Measurements from ENCODE around the gene GJD3.
A peak's percentile ranks its signal among the peaks of the same experiment; 100 is the strongest.

The GJD3 gene

GRCh38 chr17:40330850-40331470 lies 33.6 kb downstream of the GJD3 start:
- peaks cover 69% of the 10 kb centered on the region for H3K4me1 Mint-ChIP-seq
- no peaks in the 10 kb centered on the region for H3K9me3 Mint-ChIP-seq
- H3K4me3 Mint-ChIP-seq = peak overlapping the region in 1 of 3 experiments; percentile 45
- peak overlapping the region; percentile 65 to 96 (median 75) for H3K27ac Mint-ChIP-seq
- TF ChIP-seq CTCF (IDR thresholded peaks at IDR 0.05; ENCODE audit: unreplicated experiment in 3 of 3) = no peak
- H3K27me3 Mint-ChIP-seq (ENCODE audit: low read depth) = no peaks in the 10 kb centered on the region
- H3K36me3 Mint-ChIP-seq (ENCODE audit: low read depth) = peaks cover 24% of the 10 kb centered on the region

- Mint-ChIP-seq H3K4me1 (peaks cover 74% of the 10 kb centered on the region), H3K27ac (peak overlapping the region in 2 of 3 experiments; percentile 24 to 79), H3K36me3 (ENCODE audit: low read depth) (peaks cover 24% of the 10 kb centered on the region), H3K9me3 (no peaks in the 10 kb centered on the region), H3K27me3 (ENCODE audit: low read depth) (no peaks in the 10 kb centered on the region), H3K4me3 (peak overlapping the region in 1 of 3 experiments; percentile 20)
- TF ChIP-seq CTCF (IDR thresholded peaks at IDR 0.05; ENCODE audit: unreplicated experiment in 3 of 3) = no peak
Measured at GRCh38 chr17:40329839-40330794, 34.4 kb downstream of the GJD3 start.

- peak overlapping the region in 2 of 3 experiments; percentile 66 to 80 for H3K27ac Mint-ChIP-seq
- H3K4me1 Mint-ChIP-seq = peaks cover 75% of the 10 kb centered on the region
- peak overlapping the region in 1 of 3 experiments; percentile 17 for H3K4me3 Mint-ChIP-seq
- no peaks in the 10 kb centered on the region for H3K9me3 Mint-ChIP-seq
- peaks cover 20% of the 10 kb centered on the region for H3K36me3 Mint-ChIP-seq (ENCODE audit: low read depth)
- H3K27me3 Mint-ChIP-seq (ENCODE audit: low read depth) = no peaks in the 10 kb centered on the region
- TF ChIP-seq CTCF (IDR thresholded peaks at IDR 0.05; ENCODE audit: unreplicated experiment in 3 of 3) = no peak
Measured at GRCh38 chr17:40328386-40328766, 36.2 kb downstream of the GJD3 start.

DNA sequence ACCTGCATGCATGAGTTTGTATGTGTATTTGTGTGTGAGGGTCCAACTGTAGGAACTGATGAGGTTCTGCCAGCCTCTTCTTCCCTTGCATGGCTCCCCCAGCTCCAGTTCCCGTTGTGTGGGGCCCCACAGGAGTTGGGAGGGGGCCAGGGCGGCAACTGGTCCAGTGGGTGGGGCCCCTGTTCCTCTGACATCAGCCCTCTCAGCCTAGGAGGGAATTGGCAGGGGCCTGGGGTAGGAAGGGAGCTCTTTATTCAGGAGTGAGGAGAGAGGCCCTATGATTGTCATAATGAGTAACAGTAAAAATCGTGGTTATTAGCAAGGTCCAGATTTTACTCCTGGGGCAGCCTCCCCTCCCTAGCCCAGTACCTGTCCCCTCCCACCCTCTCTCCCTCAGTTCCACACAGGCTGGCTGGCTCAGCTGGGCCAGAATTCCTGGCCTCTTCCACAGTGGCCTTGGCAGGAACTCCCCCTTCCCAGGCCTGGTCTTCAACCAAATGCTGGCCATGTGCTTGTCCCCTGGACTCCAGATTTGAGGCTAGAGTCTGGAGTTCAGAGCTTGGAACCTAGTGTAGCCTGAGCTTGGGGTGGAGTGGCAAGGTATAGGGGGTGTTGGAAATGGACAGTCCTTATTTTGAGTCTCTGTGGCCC lies 36.7 kb downstream of the GJD3 start:
- peak overlapping the region in 1 of 3 experiments; percentile 34 for H3K4me3 Mint-ChIP-seq

DNA sequence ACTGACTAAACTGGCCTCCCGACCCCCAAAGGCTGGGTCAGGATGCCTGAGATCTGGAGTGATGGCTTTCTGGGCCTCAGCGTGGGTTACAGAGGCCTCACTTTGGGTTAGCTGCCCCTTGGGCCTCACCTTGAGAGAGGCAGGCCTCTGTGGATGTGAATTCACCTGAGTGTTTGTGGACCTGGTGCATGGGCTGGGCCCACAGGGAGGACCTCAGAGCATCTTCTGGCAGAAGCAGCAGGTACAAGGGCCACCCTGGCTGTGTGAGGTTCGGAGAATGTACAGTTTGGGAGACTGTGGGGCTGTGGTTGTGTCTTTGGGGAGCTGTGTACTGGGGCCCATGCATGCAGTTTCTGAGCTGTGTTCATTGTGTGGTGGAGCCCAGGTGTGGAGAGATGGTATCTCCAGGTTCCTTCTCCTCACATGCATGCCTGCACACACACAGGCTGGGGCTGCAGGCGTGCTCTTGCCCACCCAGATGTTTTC lies 37.2 kb downstream of the GJD3 start:
- Mint-ChIP-seq H3K27me3 (ENCODE audit: low read depth) (no peaks in the 10 kb centered on the region), H3K9me3 (no peaks in the 10 kb centered on the region), H3K4me1 (peaks cover 79% of the 10 kb centered on the region), H3K36me3 (ENCODE audit: low read depth) (peaks cover 12% of the 10 kb centered on the region), H3K27ac (peak overlapping the region; percentile 54 to 84 (median 80)), H3K4me3 (peak overlapping the region in 1 of 3 experiments; percentile 34)
- no peak for TF ChIP-seq CTCF (IDR thresholded peaks at IDR 0.05; ENCODE audit: unreplicated experiment in 3 of 3)

More for the DNA sequence above, 36.7 kb downstream of the GJD3 start:
- H3K9me3 Mint-ChIP-seq = no peaks in the 10 kb centered on the region
- no peak for TF ChIP-seq CTCF (IDR thresholded peaks at IDR 0.05; ENCODE audit: unreplicated experiment in 3 of 3)
- H3K36me3 Mint-ChIP-seq (ENCODE audit: low read depth) = peaks cover 16% of the 10 kb centered on the region
- no peaks in the 10 kb centered on the region for H3K27me3 Mint-ChIP-seq (ENCODE audit: low read depth)
- peaks cover 78% of the 10 kb centered on the region for H3K4me1 Mint-ChIP-seq
- H3K27ac Mint-ChIP-seq = peak overlapping the region; percentile 54 to 84 (median 80)

All from nephron (organoid).